ENCODE results near the gene PPOX. TPM values are rescaled to one million over a fixed set of nuclear protein-coding genes. Genes with fewer than 3 reads are reported as not detected.

Gene PPOX
- total RNA-seq, 1 donor from 2014 or later: 20.0 TPM

DNA sequence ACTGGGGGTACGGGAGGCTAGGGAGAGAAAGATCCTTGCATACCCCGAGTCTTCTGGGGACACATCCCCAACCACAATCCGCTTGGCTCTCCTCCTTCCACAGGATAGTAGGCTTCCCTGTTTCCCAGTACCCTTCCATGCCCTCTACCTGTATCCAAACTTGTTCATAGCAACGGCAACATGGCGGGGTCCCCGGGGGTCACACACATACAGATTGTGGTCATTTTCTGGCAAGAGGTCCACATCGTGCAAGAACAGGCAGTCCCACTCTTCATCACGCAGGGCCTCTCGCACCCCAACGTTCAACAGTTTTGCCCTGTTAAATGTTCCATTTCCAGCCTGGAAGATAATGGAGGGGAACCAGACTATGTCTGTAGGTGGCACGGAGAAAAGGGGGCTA lies 7.5 kb downstream of the PPOX start:
- no peaks in the 10 kb centered on the region for H3K9me3 ChIP-seq (ENCODE audit: insufficient read depth, low read depth, low read length)
- H3K4me1 Mint-ChIP-seq (ENCODE audit: low read depth, unreplicated experiment): peaks cover 23% of the 10 kb centered on the region
- H2AFZ ChIP-seq (ENCODE audit: low read depth, low read length): no peak overlapping the region
- H4K20me1 ChIP-seq (ENCODE audit: insufficient read depth, low read length): peaks cover 14% of the 10 kb centered on the region
- DNase-seq (ENCODE audit: low read depth): no peak
- H3K27me3 ChIP-seq (ENCODE audit: insufficient read depth, low read length): no peaks in the 10 kb centered on the region
- H3K4me3 ChIP-seq (ENCODE audit: insufficient read depth, low read depth, low read length): no peak overlapping the region
- H3K36me3 Mint-ChIP-seq (ENCODE audit: low read depth, unreplicated experiment): peaks cover 45% of the 10 kb centered on the region
- H3K27ac ChIP-seq (ENCODE audit: low read depth, low read length): peak overlapping the region; percentile 73
- peaks cover 21% of the 10 kb centered on the region for H3K36me3 ChIP-seq (ENCODE audit: insufficient read depth, low read length)
- H3K9ac ChIP-seq (ENCODE audit: low read length): no peak overlapping the region
- H3K4me1 ChIP-seq (ENCODE audit: insufficient read depth, low read length): peaks cover 23% of the 10 kb centered on the region
- H3K27me3 Mint-ChIP-seq (ENCODE audit: low read depth, unreplicated experiment): no peaks in the 10 kb centered on the region
- no peak overlapping the region for H3K4me3 Mint-ChIP-seq (ENCODE audit: unreplicated experiment)
- no peak for TF ChIP-seq EZH2 (IDR thresholded peaks at IDR 0.05; ENCODE audit: insufficient read depth, low read length)
- TF ChIP-seq, protein P1, sequence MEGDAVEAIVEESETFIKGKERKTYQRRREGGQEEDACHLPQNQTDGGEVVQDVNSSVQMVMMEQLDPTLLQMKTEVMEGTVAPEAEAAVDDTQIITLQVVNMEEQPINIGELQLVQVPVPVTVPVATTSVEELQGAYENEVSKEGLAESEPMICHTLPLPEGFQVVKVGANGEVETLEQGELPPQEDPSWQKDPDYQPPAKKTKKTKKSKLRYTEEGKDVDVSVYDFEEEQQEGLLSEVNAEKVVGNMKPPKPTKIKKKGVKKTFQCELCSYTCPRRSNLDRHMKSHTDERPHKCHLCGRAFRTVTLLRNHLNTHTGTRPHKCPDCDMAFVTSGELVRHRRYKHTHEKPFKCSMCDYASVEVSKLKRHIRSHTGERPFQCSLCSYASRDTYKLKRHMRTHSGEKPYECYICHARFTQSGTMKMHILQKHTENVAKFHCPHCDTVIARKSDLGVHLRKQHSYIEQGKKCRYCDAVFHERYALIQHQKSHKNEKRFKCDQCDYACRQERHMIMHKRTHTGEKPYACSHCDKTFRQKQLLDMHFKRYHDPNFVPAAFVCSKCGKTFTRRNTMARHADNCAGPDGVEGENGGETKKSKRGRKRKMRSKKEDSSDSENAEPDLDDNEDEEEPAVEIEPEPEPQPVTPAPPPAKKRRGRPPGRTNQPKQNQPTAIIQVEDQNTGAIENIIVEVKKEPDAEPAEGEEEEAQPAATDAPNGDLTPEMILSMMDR (IDR thresholded peaks at IDR 0.05; ENCODE audit: insufficient read depth, low read depth, low read length): no peak
- H3K27ac Mint-ChIP-seq (ENCODE audit: unreplicated experiment): no peak overlapping the region
- H3K4me2 ChIP-seq (ENCODE audit: low read length): peak overlapping the region; percentile 39
- FAIRE-seq: no peak
- peaks cover 19% of the 10 kb centered on the region for H3K79me2 ChIP-seq (ENCODE audit: insufficient read depth, low read length)
- no peaks in the 10 kb centered on the region for H3K9me3 Mint-ChIP-seq (ENCODE audit: unreplicated experiment)

DNA sequence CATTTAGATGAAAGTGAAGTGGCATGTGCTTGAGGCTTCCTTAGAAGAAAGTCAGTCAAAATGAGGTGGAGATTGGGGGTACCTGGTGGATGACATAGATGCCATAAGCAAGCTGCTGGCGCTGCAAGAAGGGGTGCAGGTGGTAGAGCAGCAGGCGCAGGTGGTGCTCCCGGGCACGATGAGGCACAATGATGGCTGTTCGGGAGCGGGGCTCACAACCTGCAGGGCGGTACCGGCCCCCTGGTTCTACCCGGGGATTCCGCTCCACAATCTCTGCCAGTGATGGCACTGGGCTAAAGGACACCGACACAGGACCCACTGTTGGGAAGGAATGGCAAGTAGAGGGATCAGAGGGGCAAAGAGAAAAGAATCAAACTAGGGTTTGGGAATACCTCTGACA lies 8.7 kb downstream of the PPOX start:
- H4K20me1 ChIP-seq (ENCODE audit: insufficient read depth, low read length): peaks cover 14% of the 10 kb centered on the region
- no peak for TF ChIP-seq EZH2 (IDR thresholded peaks at IDR 0.05; ENCODE audit: insufficient read depth, low read length)
- TF ChIP-seq, protein P1 (IDR thresholded peaks at IDR 0.05; ENCODE audit: insufficient read depth, low read depth, low read length): no peak
- H3K4me1 Mint-ChIP-seq (ENCODE audit: low read depth, unreplicated experiment): peaks cover 21% of the 10 kb centered on the region
- H3K9me3 ChIP-seq (ENCODE audit: insufficient read depth, low read depth, low read length): no peaks in the 10 kb centered on the region
- no peak overlapping the region for H3K4me2 ChIP-seq (ENCODE audit: low read length)
- no peaks in the 10 kb centered on the region for H3K27me3 Mint-ChIP-seq (ENCODE audit: low read depth, unreplicated experiment)
- no peaks in the 10 kb centered on the region for H3K9me3 Mint-ChIP-seq (ENCODE audit: unreplicated experiment)
- H3K36me3 Mint-ChIP-seq (ENCODE audit: low read depth, unreplicated experiment): peaks cover 41% of the 10 kb centered on the region
- H3K4me3 Mint-ChIP-seq (ENCODE audit: unreplicated experiment): peak overlapping the region; percentile 20
- H3K27ac Mint-ChIP-seq (ENCODE audit: unreplicated experiment): no peak overlapping the region
- no peak for DNase-seq (ENCODE audit: low read depth)
- H3K36me3 ChIP-seq (ENCODE audit: insufficient read depth, low read length): peaks cover 21% of the 10 kb centered on the region
- no peaks in the 10 kb centered on the region for H3K27me3 ChIP-seq (ENCODE audit: insufficient read depth, low read length)
- H3K4me1 ChIP-seq (ENCODE audit: insufficient read depth, low read length): peaks cover 23% of the 10 kb centered on the region
- no peak overlapping the region for H2AFZ ChIP-seq (ENCODE audit: low read depth, low read length)
- no peak overlapping the region for H3K9ac ChIP-seq (ENCODE audit: low read length)
- no peak for FAIRE-seq
- no peak overlapping the region for H3K4me3 ChIP-seq (ENCODE audit: insufficient read depth, low read depth, low read length)
- H3K27ac ChIP-seq (ENCODE audit: low read depth, low read length): no peak overlapping the region
- H3K79me2 ChIP-seq (ENCODE audit: insufficient read depth, low read length): peaks cover 19% of the 10 kb centered on the region

DNA sequence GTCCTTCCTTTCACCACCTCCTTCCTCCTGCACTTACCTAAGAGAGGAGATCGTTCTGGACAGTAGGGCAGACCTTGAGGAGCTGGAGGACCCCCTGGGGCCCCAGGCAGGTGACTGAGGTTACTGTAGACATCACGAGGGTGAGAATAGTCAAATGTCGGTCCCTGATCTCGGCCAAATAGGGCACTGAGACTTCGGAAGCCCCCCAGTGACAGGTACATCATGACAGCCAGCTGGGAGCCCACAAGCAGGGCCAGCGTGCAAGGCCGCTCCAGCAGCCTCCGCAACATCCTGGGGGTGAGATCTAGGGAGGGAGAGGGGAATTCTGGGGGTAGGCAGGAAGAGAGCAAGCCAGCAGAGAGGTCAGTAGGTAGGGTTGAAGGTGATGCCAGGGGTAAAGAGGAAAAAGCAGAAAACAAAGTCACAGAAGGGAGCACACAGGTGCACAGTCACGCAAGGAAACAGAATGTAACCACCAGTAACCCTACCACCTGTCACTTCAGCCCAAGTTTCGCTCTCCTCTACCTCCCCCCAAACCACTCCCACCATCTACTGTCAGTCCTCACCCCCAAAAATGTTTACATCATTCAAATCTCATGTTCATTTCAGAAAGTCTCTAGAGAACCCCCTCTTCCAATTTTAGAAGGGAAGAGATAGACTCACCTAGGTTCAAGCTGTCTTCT lies 9.7 kb downstream of the PPOX start:
- H3K27ac Mint-ChIP-seq (ENCODE audit: unreplicated experiment): peak overlapping the region; percentile 22
- no peaks in the 10 kb centered on the region for H3K27me3 ChIP-seq (ENCODE audit: insufficient read depth, low read length)
- H3K4me1 ChIP-seq (ENCODE audit: insufficient read depth, low read length): peaks cover 23% of the 10 kb centered on the region
- H3K9ac ChIP-seq (ENCODE audit: low read length): peak overlapping the region; percentile 98
- H3K79me2 ChIP-seq (ENCODE audit: insufficient read depth, low read length): peaks cover 19% of the 10 kb centered on the region
- no peak overlapping the region for H3K27ac ChIP-seq (ENCODE audit: low read depth, low read length)
- H3K9me3 ChIP-seq (ENCODE audit: insufficient read depth, low read depth, low read length): no peaks in the 10 kb centered on the region
- H3K4me2 ChIP-seq (ENCODE audit: low read length): peak overlapping the region; percentile 100
- no peak overlapping the region for H2AFZ ChIP-seq (ENCODE audit: low read depth, low read length)
- H3K4me3 Mint-ChIP-seq (ENCODE audit: unreplicated experiment): peak overlapping the region; percentile 99
- H3K27me3 Mint-ChIP-seq (ENCODE audit: low read depth, unreplicated experiment): no peaks in the 10 kb centered on the region
- H3K36me3 ChIP-seq (ENCODE audit: insufficient read depth, low read length): peaks cover 17% of the 10 kb centered on the region
- H3K36me3 Mint-ChIP-seq (ENCODE audit: low read depth, unreplicated experiment): peaks cover 41% of the 10 kb centered on the region
- H3K4me1 Mint-ChIP-seq (ENCODE audit: low read depth, unreplicated experiment): peaks cover 21% of the 10 kb centered on the region
- no peak overlapping the region for H3K4me3 ChIP-seq (ENCODE audit: insufficient read depth, low read depth, low read length)
- no peaks in the 10 kb centered on the region for H3K9me3 Mint-ChIP-seq (ENCODE audit: unreplicated experiment)
- FAIRE-seq: no peak
- H4K20me1 ChIP-seq (ENCODE audit: insufficient read depth, low read length): peaks cover 14% of the 10 kb centered on the region
- TF ChIP-seq, protein P1 (IDR thresholded peaks at IDR 0.05; ENCODE audit: insufficient read depth, low read depth, low read length): no peak
- no peak for TF ChIP-seq EZH2 (IDR thresholded peaks at IDR 0.05; ENCODE audit: insufficient read depth, low read length)
- DNase-seq (ENCODE audit: low read depth): no peak

Measured in astrocyte (in vitro differentiated cells and primary cell).